Duodenal mucosa (tissue), 2 donors: ENCODE results near the gene VILL.
A peak's percentile ranks its signal among the peaks of the same experiment; 100 is the strongest.

Experiments
- H3K27ac ChIP-seq: one replicate; pipeline ENCODE4 v1.7.0; 2013; ENCODE audit warnings: low read depth, low read length
- H3K27me3 ChIP-seq, 2 donors: one replicate each; pipeline ENCODE4 v1.7.0; 2013; ENCODE audit warnings: low read length in 2 of 2, control low read depth in 1 of 2; ENCODE audit not compliant: insufficient read depth in 2 of 2, control insufficient read depth in 1 of 2
- H3K36me3 ChIP-seq, 2 donors: one replicate each; pipeline ENCODE4 v1.7.0; 2013; ENCODE audit warnings: low read length in 2 of 2, control low read depth in 1 of 2; ENCODE audit not compliant: insufficient read depth in 2 of 2, control insufficient read depth in 1 of 2
- H3K4me1 ChIP-seq, 2 donors: one replicate each; pipeline ENCODE4 v1.7.0; 2013; ENCODE audit warnings: low read length in 2 of 2, control low read depth in 1 of 2; ENCODE audit not compliant: insufficient read depth in 2 of 2, control insufficient read depth in 1 of 2
- H3K4me3 ChIP-seq, 2 donors: one replicate each; pipeline ENCODE4 v1.7.0; 2013; ENCODE audit warnings: low read length in 2 of 2, low read depth in 1 of 2
- H3K9ac ChIP-seq, 2 donors: one replicate each; pipeline ENCODE4 v1.7.0; 2013; ENCODE audit warnings: low read length in 2 of 2, low read depth in 1 of 2
- H3K9me3 ChIP-seq, 2 donors: one replicate each; pipeline ENCODE4 v1.7.0; 2013; ENCODE audit warnings: low read length in 2 of 2, control low read depth in 1 of 2; ENCODE audit not compliant: control insufficient read depth in 1 of 2

The VILL gene

GRCh38 chr3:38022896-38023709, 32.5 kb downstream of the VILL start:
- Histone ChIP-seq H3K4me3 (peak overlapping the region; percentile 82 to 93), H3K9ac (peak overlapping the region in 1 of 2 donors; percentile 92), H3K9me3 (no peaks in the 10 kb centered on the region), H3K27me3 (peaks cover 0 to 4% of the 10 kb centered on the region in 2 donors), H3K4me1 (peaks cover 14 to 21% of the 10 kb centered on the region in 2 donors), H3K36me3 (peaks cover 4 to 8% of the 10 kb centered on the region in 2 donors), H3K27ac (no peak overlapping the region)

GRCh38 chr3:38026856-38027255, 36.3 kb downstream of the VILL start:
- H3K27me3 ChIP-seq: peaks cover 7 to 17% of the 10 kb centered on the region in 2 donors
- no peaks in the 10 kb centered on the region for H3K36me3 ChIP-seq
- no peak overlapping the region for H3K4me3 ChIP-seq
- no peak overlapping the region for H3K9ac ChIP-seq
- H3K27ac ChIP-seq: no peak overlapping the region
- H3K4me1 ChIP-seq: peaks cover 23 to 33% of the 10 kb centered on the region in 2 donors
- H3K9me3 ChIP-seq: no peaks in the 10 kb centered on the region

DNA sequence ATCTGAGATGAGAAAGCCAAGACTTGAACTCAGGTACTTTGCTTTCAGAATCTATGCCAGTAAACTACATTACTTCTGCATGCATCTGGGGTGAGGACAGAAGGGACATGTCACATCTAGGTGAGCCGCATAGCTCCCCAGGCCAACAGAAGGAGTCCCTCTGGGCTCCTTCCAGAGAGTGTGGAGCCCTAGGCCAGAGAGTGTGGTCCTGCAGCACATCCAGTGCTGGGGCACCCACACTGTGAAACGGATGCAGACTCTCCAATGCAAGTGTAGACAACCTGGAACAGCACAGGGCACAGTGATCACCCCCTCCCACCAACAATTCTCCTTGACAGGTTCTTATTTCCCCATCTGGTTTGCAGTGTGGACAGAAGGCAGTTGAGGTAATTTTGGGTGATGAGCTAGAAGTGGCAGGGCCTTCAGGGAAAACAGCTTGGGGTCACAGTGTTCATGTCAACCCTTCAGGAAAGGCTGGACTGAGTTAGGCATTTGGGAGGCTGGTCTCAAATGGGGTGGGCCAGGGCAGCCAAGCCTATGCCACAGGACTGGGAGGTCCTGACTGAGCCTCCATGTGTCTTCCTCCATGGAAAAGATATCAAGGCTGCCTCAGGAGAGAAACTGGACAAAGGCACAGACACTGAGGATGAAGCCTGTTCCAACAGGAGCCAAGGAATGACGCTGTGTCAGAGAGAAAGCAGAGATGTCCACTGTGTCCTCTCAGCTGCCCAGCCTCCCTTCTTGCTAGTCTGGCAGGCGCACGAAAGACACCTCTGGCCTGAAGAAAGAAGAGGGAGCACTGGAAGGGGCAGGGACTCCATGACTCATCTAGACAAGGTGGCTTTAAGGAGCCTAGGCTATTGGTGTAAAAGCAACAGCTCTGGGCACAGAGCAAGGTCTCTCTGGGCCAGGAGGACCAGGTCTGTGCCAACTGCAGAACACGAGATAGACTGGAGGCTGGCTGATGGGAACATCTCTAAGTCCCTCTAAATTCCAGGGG, 37.2 kb downstream of the VILL start:
- no peaks in the 10 kb centered on the region for H3K36me3 ChIP-seq

GRCh38 chr3:38028621-38029361, 38.2 kb downstream of the VILL start:
- Histone ChIP-seq H3K9me3 (no peaks in the 10 kb centered on the region), H3K36me3 (no peaks in the 10 kb centered on the region), H3K9ac (no peak overlapping the region), H3K4me1 (peaks cover 18 to 23% of the 10 kb centered on the region in 2 donors), H3K27ac (no peak overlapping the region), H3K27me3 (peaks cover 7 to 17% of the 10 kb centered on the region in 2 donors), H3K4me3 (peak overlapping the region; percentile 26 to 48)

More for the DNA sequence above, 37.2 kb downstream of the VILL start:
- Histone ChIP-seq H3K27me3 (peaks cover 7 to 17% of the 10 kb centered on the region in 2 donors), H3K9me3 (no peaks in the 10 kb centered on the region), H3K9ac (no peak overlapping the region), H3K27ac (no peak overlapping the region), H3K4me1 (peaks cover 23 to 33% of the 10 kb centered on the region in 2 donors), H3K4me3 (no peak overlapping the region)

GRCh38 chr3:38029400-38030125, 39.0 kb downstream of the VILL start, which contains the start of gene PLCD1:
PLCD1 (minus strand) TSS chr3:38029642; CDS start chr3:38029539, 103 bp downstream.
- peaks cover 7 to 17% of the 10 kb centered on the region in 2 donors for H3K27me3 ChIP-seq
- peak within 1 kb of the TSS; percentile 35 to 61 for H3K9ac ChIP-seq
- H3K27ac ChIP-seq: peak within 1 kb of the TSS; percentile 39

GRCh38 chr3:38030126-38031021, 39.8 kb downstream of the VILL start:
- H3K9me3 ChIP-seq: no peaks in the 10 kb centered on the region
- H3K36me3 ChIP-seq: no peaks in the 10 kb centered on the region
- H3K27ac ChIP-seq: peak overlapping the region; percentile 39
- peak overlapping the region; percentile 56 to 57 for H3K4me3 ChIP-seq
- H3K4me1 ChIP-seq: peaks cover 15 to 17% of the 10 kb centered on the region in 2 donors
- H3K9ac ChIP-seq: peak overlapping the region; percentile 35 to 61
- peaks cover 7 to 17% of the 10 kb centered on the region in 2 donors for H3K27me3 ChIP-seq

More at GRCh38 chr3:38029400-38030125, 39.0 kb downstream of the VILL start, which contains the start of gene PLCD1:
- Histone ChIP-seq H3K4me3 (peak within 1 kb of the TSS; percentile 56 to 57), H3K4me1 (peaks cover 17 to 19% of the 10 kb centered on the region in 2 donors), H3K9me3 (no peaks in the 10 kb centered on the region), H3K36me3 (no peaks in the 10 kb centered on the region)

GRCh38 chr3:38031022-38031994, 40.7 kb downstream of the VILL start:
- H3K4me1 ChIP-seq: peaks cover 9 to 12% of the 10 kb centered on the region in 2 donors
- H3K4me3 ChIP-seq: no peak overlapping the region
- peaks cover 7 to 17% of the 10 kb centered on the region in 2 donors for H3K27me3 ChIP-seq
- no peaks in the 10 kb centered on the region for H3K9me3 ChIP-seq
- H3K9ac ChIP-seq: no peak overlapping the region
- H3K27ac ChIP-seq: no peak overlapping the region
- no peaks in the 10 kb centered on the region for H3K36me3 ChIP-seq
